ENCODE measurements around the gene U2AF2.

The U2AF2 gene

GRCh38 chr19:55621673-55622231 lies 33.1 kb upstream of the U2AF2 start:
- no peaks in the 10 kb centered on the region for H3K9me3 ChIP-seq (ENCODE audit: control insufficient read depth in 2 of 2, low read length in 2 of 2)
- peaks cover 3% of the 10 kb centered on the region for H3K4me1 ChIP-seq (ENCODE audit: control insufficient read depth, insufficient read depth, low read length)
- H3K9ac ChIP-seq (ENCODE audit: low read length in 2 of 2), result no peak overlapping the region
- H3K27ac ChIP-seq (ENCODE audit: low read length), result no peak overlapping the region
- no peak overlapping the region for H3K4me3 ChIP-seq (ENCODE audit: low read length in 2 of 2)
- no peaks in the 10 kb centered on the region for H3K27me3 ChIP-seq (ENCODE audit: control insufficient read depth in 1 of 2, insufficient read depth in 2 of 2, low read length in 2 of 2)
- peaks cover 5 to 8% of the 10 kb centered on the region in 2 donors for H3K36me3 ChIP-seq (ENCODE audit: control insufficient read depth in 2 of 2, insufficient read depth in 2 of 2, low read length in 2 of 2)

GRCh38 chr19:55622242-55622969 lies 32.4 kb upstream of the U2AF2 start:
- H3K4me3 ChIP-seq (ENCODE audit: low read length in 2 of 2), result no peak overlapping the region
- peaks cover 3% of the 10 kb centered on the region for H3K4me1 ChIP-seq (ENCODE audit: control insufficient read depth, insufficient read depth, low read length)
- no peaks in the 10 kb centered on the region for H3K9me3 ChIP-seq (ENCODE audit: control insufficient read depth in 2 of 2, low read length in 2 of 2)
- no peak overlapping the region for H3K27ac ChIP-seq (ENCODE audit: low read length)
- no peaks in the 10 kb centered on the region for H3K27me3 ChIP-seq (ENCODE audit: control insufficient read depth in 1 of 2, insufficient read depth in 2 of 2, low read length in 2 of 2)
- H3K9ac ChIP-seq (ENCODE audit: low read length in 2 of 2), result no peak overlapping the region
- peaks cover 2 to 4% of the 10 kb centered on the region in 2 donors for H3K36me3 ChIP-seq (ENCODE audit: control insufficient read depth in 2 of 2, insufficient read depth in 2 of 2, low read length in 2 of 2)

- no peak overlapping the region for H3K27ac ChIP-seq (ENCODE audit: low read length)
- H3K27me3 ChIP-seq (ENCODE audit: control insufficient read depth in 1 of 2, insufficient read depth in 2 of 2, low read length in 2 of 2), result no peaks in the 10 kb centered on the region
- H3K4me1 ChIP-seq (ENCODE audit: control insufficient read depth, insufficient read depth, low read length), result peaks cover 3% of the 10 kb centered on the region
- no peaks in the 10 kb centered on the region for H3K9me3 ChIP-seq (ENCODE audit: control insufficient read depth in 2 of 2, low read length in 2 of 2)
- no peak overlapping the region for H3K9ac ChIP-seq (ENCODE audit: low read length in 2 of 2)
- no peak overlapping the region for H3K4me3 ChIP-seq (ENCODE audit: low read length in 2 of 2)
- peaks cover 0 to 3% of the 10 kb centered on the region in 2 donors for H3K36me3 ChIP-seq (ENCODE audit: control insufficient read depth in 2 of 2, insufficient read depth in 2 of 2, low read length in 2 of 2)
These were observed 31.7 kb upstream of the U2AF2 start for GRCh38 chr19:55623130-55623529.

GRCh38 chr19:55623561-55623960 lies 31.3 kb upstream of the U2AF2 start:
- no peaks in the 10 kb centered on the region for H3K27me3 ChIP-seq (ENCODE audit: control insufficient read depth in 1 of 2, insufficient read depth in 2 of 2, low read length in 2 of 2)
- peaks cover 0 to 3% of the 10 kb centered on the region in 2 donors for H3K36me3 ChIP-seq (ENCODE audit: control insufficient read depth in 2 of 2, insufficient read depth in 2 of 2, low read length in 2 of 2)
- H3K9ac ChIP-seq (ENCODE audit: low read length in 2 of 2), result no peak overlapping the region
- H3K27ac ChIP-seq (ENCODE audit: low read length), result peak overlapping the region; percentile 86
- H3K4me1 ChIP-seq (ENCODE audit: control insufficient read depth, insufficient read depth, low read length), result peaks cover 3% of the 10 kb centered on the region
- no peaks in the 10 kb centered on the region for H3K9me3 ChIP-seq (ENCODE audit: control insufficient read depth in 2 of 2, low read length in 2 of 2)
- peak overlapping the region in 1 of 2 donors; percentile 79 for H3K4me3 ChIP-seq (ENCODE audit: low read length in 2 of 2)

GRCh38 chr19:55624109-55625003 lies 30.5 kb upstream of the U2AF2 start, which contains the start of gene ZNF784:
TSS of gene ZNF784 (minus strand) at chr19:55624566. CDS start at chr19:55624561, 5 bp downstream.
- peak within 1 kb of the TSS; percentile 71 to 72 for H3K9ac ChIP-seq (ENCODE audit: low read length in 2 of 2)
- peaks cover 0 to 3% of the 10 kb centered on the region in 2 donors for H3K36me3 ChIP-seq (ENCODE audit: control insufficient read depth in 2 of 2, insufficient read depth in 2 of 2, low read length in 2 of 2)
- no peaks in the 10 kb centered on the region for H3K9me3 ChIP-seq (ENCODE audit: control insufficient read depth in 2 of 2, low read length in 2 of 2)
- H3K27ac ChIP-seq (ENCODE audit: low read length), result peak within 1 kb of the TSS; percentile 86
- peaks cover 3% of the 10 kb centered on the region for H3K4me1 ChIP-seq (ENCODE audit: control insufficient read depth, insufficient read depth, low read length)
- H3K4me3 ChIP-seq (ENCODE audit: low read length in 2 of 2), result peak within 1 kb of the TSS; percentile 73 to 79
- H3K27me3 ChIP-seq (ENCODE audit: control insufficient read depth in 1 of 2, insufficient read depth in 2 of 2, low read length in 2 of 2), result no peaks in the 10 kb centered on the region

- Histone ChIP-seq H3K4me3 (ENCODE audit: low read length in 2 of 2) (peak overlapping the region; percentile 73 to 79), H3K9me3 (ENCODE audit: control insufficient read depth in 2 of 2, low read length in 2 of 2) (no peaks in the 10 kb centered on the region), H3K4me1 (ENCODE audit: control insufficient read depth, insufficient read depth, low read length) (peaks cover 3% of the 10 kb centered on the region), H3K27ac (ENCODE audit: low read length) (peak overlapping the region; percentile 86), H3K36me3 (ENCODE audit: control insufficient read depth in 2 of 2, insufficient read depth in 2 of 2, low read length in 2 of 2) (peaks cover 0 to 3% of the 10 kb centered on the region in 2 donors), H3K27me3 (ENCODE audit: control insufficient read depth in 1 of 2, insufficient read depth in 2 of 2, low read length in 2 of 2) (no peaks in the 10 kb centered on the region), H3K9ac (ENCODE audit: low read length in 2 of 2) (peak overlapping the region in 1 of 2 donors; percentile 71)
These were observed 29.9 kb upstream of the U2AF2 start for GRCh38 chr19:55625004-55625326.

- no peaks in the 10 kb centered on the region for H3K36me3 ChIP-seq (ENCODE audit: control insufficient read depth in 2 of 2, insufficient read depth in 2 of 2, low read length in 2 of 2)
- no peak overlapping the region for H3K27ac ChIP-seq (ENCODE audit: low read length)
- H3K9ac ChIP-seq (ENCODE audit: low read length in 2 of 2), result no peak overlapping the region
- H3K27me3 ChIP-seq (ENCODE audit: control insufficient read depth in 1 of 2, insufficient read depth in 2 of 2, low read length in 2 of 2), result no peaks in the 10 kb centered on the region
- peaks cover 3% of the 10 kb centered on the region for H3K4me1 ChIP-seq (ENCODE audit: control insufficient read depth, insufficient read depth, low read length)
- no peaks in the 10 kb centered on the region for H3K9me3 ChIP-seq (ENCODE audit: control insufficient read depth in 2 of 2, low read length in 2 of 2)
- H3K4me3 ChIP-seq (ENCODE audit: low read length in 2 of 2), result no peak overlapping the region
These were observed 28.5 kb upstream of the U2AF2 start for GRCh38 chr19:55626350-55626749.

GRCh38 chr19:55632463-55632834 lies 22.4 kb upstream of the U2AF2 start:
- Histone ChIP-seq H3K9ac (ENCODE audit: low read length in 2 of 2) (peak overlapping the region; percentile 5 to 60), H3K4me3 (ENCODE audit: low read length in 2 of 2) (no peak overlapping the region), H3K27me3 (ENCODE audit: control insufficient read depth in 1 of 2, insufficient read depth in 2 of 2, low read length in 2 of 2) (no peaks in the 10 kb centered on the region), H3K9me3 (ENCODE audit: control insufficient read depth in 2 of 2, low read length in 2 of 2) (no peaks in the 10 kb centered on the region), H3K36me3 (ENCODE audit: control insufficient read depth in 2 of 2, insufficient read depth in 2 of 2, low read length in 2 of 2) (no peaks in the 10 kb centered on the region), H3K4me1 (ENCODE audit: control insufficient read depth, insufficient read depth, low read length) (peaks cover 26% of the 10 kb centered on the region), H3K27ac (ENCODE audit: low read length) (peak overlapping the region; percentile 37)

- peak overlapping the region in 1 of 2 donors; percentile 100 for H3K9ac ChIP-seq (ENCODE audit: low read length in 2 of 2)
- H3K27me3 ChIP-seq (ENCODE audit: control insufficient read depth in 1 of 2, insufficient read depth in 2 of 2, low read length in 2 of 2), result no peaks in the 10 kb centered on the region
- H3K27ac ChIP-seq (ENCODE audit: low read length), result peak overlapping the region; percentile 100
- no peak overlapping the region for H3K4me3 ChIP-seq (ENCODE audit: low read length in 2 of 2)
- H3K9me3 ChIP-seq (ENCODE audit: control insufficient read depth in 2 of 2, low read length in 2 of 2), result no peaks in the 10 kb centered on the region
- no peaks in the 10 kb centered on the region for H3K36me3 ChIP-seq (ENCODE audit: control insufficient read depth in 2 of 2, insufficient read depth in 2 of 2, low read length in 2 of 2)
- H3K4me1 ChIP-seq (ENCODE audit: control insufficient read depth, insufficient read depth, low read length), result peaks cover 29% of the 10 kb centered on the region
These were observed 21.0 kb upstream of the U2AF2 start for GRCh38 chr19:55633861-55634260.

- Histone ChIP-seq H3K4me3 (ENCODE audit: low read length in 2 of 2) (peak overlapping the region; percentile 100), H3K9ac (ENCODE audit: low read length in 2 of 2) (peak overlapping the region; percentile 100), H3K27ac (ENCODE audit: low read length) (peak overlapping the region; percentile 100), H3K9me3 (ENCODE audit: control insufficient read depth in 2 of 2, low read length in 2 of 2) (no peaks in the 10 kb centered on the region), H3K4me1 (ENCODE audit: control insufficient read depth, insufficient read depth, low read length) (peaks cover 43% of the 10 kb centered on the region), H3K36me3 (ENCODE audit: control insufficient read depth in 2 of 2, insufficient read depth in 2 of 2, low read length in 2 of 2) (no peaks in the 10 kb centered on the region), H3K27me3 (ENCODE audit: control insufficient read depth in 1 of 2, insufficient read depth in 2 of 2, low read length in 2 of 2) (no peaks in the 10 kb centered on the region)
These were observed 19.5 kb upstream of the U2AF2 start for GRCh38 chr19:55635334-55635717.
